Measurements from ENCODE around the gene CYP2W1.

Gene CYP2W1

DNA sequence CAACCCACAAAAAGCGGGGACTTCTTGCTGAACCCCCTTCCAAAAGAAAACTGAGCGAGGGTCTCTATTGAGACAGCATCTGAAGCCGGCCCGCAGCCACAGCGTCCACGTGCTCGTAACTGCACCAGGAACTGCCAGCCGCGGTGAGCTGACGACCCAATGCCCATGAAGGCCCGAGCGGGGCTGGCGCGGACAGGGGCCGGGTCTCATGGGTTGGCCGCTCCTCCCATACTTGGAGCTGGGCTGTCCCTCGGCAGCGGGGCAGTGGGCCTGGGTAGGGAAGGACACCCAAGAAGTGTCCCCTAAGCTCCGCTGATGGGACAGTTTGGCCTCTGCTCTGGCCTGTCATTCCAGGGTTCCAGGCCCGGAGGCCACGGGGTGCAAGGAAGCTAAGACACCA lies 22.3 kb downstream of the CYP2W1 start:
- H3K4me1 ChIP-seq (ENCODE audit: control insufficient read depth, insufficient read depth, low read length), result no peaks in the 10 kb centered on the region
- CTCF ChIA-PET, result interaction anchor here (0.6 to 1.9 kb wide), 4 partner anchors 12 to 171 kb away, joined by 3 to 11 read pairs (median 6); no protein-coding TSS in a partner anchor
- H3K9me3 ChIP-seq (ENCODE audit: control insufficient read depth, insufficient read depth, low read depth, low read length), result no peaks in the 10 kb centered on the region

DNA sequence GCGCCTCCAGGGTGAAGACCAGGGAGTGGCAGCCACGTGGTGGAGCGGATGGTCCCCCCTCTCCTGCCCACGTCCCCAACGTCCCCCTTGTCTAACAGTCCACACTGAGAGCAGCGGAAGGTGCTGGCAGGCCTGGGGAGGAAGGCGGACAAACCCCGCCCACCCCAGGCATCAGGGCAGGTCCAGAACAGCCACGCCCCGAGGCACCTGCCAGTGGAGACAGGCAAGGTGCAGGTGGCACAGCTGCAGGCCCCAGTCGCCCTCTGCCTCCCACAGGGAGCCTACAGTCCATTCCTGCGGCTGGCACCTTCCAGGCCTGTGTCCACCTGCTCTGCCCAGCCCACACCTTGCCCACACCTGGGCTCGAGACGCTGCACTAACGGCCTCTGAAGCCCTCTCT lies 24.9 kb downstream of the CYP2W1 start:
- Histone ChIP-seq H3K27ac (ENCODE audit: extremely low read depth, low read depth, low read length) (no peak overlapping the region), H3K9me3 (ENCODE audit: control insufficient read depth, insufficient read depth, low read depth, low read length) (no peaks in the 10 kb centered on the region), H3K4me3 (ENCODE audit: low read depth, low read length) (no peak overlapping the region), H3K4me1 (ENCODE audit: control insufficient read depth, insufficient read depth, low read length) (no peaks in the 10 kb centered on the region), H3K36me3 (ENCODE audit: control insufficient read depth in 2 of 2, insufficient read depth in 1 of 2, low read length in 2 of 2) (peaks cover 0 to 12% of the 10 kb centered on the region in 2 experiments; a peak in 1 of 3 replicates)
- TF ChIP-seq KLF1 (tag by site-specific recombination; IDR thresholded peaks at IDR 0.05) (peak; percentile 71; the same call in 1 of the 2 replicates), KLF9 (tag by site-specific recombination; IDR thresholded peaks at IDR 0.05; ENCODE audit: low read depth) (no peak)
- TF ChIP-seq, protein P1, sequence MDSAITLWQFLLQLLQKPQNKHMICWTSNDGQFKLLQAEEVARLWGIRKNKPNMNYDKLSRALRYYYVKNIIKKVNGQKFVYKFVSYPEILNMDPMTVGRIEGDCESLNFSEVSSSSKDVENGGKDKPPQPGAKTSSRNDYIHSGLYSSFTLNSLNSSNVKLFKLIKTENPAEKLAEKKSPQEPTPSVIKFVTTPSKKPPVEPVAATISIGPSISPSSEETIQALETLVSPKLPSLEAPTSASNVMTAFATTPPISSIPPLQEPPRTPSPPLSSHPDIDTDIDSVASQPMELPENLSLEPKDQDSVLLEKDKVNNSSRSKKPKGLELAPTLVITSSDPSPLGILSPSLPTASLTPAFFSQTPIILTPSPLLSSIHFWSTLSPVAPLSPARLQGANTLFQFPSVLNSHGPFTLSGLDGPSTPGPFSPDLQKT (IDR thresholded peaks at IDR 0.05; ENCODE audit: borderline replicate concordance, low read depth, low read length), result no peak
- CTCF ChIA-PET, result no interaction called here
- POLR2A ChIA-PET, result no interaction called here

More for the DNA sequence above, 22.3 kb downstream of the CYP2W1 start:
- POLR2A ChIA-PET, result no interaction called here
- Histone ChIP-seq H3K36me3 (ENCODE audit: control insufficient read depth in 2 of 2, insufficient read depth in 1 of 2, low read length in 2 of 2) (peaks cover 0 to 12% of the 10 kb centered on the region in 2 experiments; a peak in 1 of 3 replicates), H3K4me3 (ENCODE audit: low read depth, low read length) (no peak overlapping the region), H3K27ac (ENCODE audit: extremely low read depth, low read depth, low read length) (no peak overlapping the region)
- no peak for TF ChIP-seq ZNF843 (tag by site-specific recombination; IDR thresholded peaks at IDR 0.05)
- no peak for TF ChIP-seq ZNF266 (tag by site-specific recombination; IDR thresholded peaks at IDR 0.05; ENCODE audit: low read depth)
- no peak for TF ChIP-seq ZNF19 (tag by site-specific recombination; IDR thresholded peaks at IDR 0.05; ENCODE audit: low read depth)
- no peak for TF ChIP-seq ZNF514 (tag by site-specific recombination; IDR thresholded peaks at IDR 0.05)
- no peak for TF ChIP-seq BCL11B (tag by site-specific recombination; IDR thresholded peaks at IDR 0.05; ENCODE audit: low read depth)
- TF ChIP-seq, protein P2, sequence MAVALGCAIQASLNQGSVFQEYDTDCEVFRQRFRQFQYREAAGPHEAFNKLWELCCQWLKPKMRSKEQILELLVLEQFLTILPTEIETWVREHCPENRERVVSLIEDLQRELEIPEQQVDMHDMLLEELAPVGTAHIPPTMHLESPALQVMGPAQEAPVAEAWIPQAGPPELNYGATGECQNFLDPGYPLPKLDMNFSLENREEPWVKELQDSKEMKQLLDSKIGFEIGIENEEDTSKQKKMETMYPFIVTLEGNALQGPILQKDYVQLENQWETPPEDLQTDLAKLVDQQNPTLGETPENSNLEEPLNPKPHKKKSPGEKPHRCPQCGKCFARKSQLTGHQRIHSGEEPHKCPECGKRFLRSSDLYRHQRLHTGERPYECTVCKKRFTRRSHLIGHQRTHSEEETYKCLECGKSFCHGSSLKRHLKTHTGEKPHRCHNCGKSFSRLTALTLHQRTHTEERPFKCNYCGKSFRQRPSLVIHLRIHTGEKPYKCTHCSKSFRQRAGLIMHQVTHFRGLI (tag by site-specific recombination; IDR thresholded peaks at IDR 0.05), result no peak
- TF ChIP-seq ZNF837 (tag by site-specific recombination; IDR thresholded peaks at IDR 0.05), result no peak
- TF ChIP-seq ZNF175 (tag by site-specific recombination; IDR thresholded peaks at IDR 0.05), result no peak

DNA sequence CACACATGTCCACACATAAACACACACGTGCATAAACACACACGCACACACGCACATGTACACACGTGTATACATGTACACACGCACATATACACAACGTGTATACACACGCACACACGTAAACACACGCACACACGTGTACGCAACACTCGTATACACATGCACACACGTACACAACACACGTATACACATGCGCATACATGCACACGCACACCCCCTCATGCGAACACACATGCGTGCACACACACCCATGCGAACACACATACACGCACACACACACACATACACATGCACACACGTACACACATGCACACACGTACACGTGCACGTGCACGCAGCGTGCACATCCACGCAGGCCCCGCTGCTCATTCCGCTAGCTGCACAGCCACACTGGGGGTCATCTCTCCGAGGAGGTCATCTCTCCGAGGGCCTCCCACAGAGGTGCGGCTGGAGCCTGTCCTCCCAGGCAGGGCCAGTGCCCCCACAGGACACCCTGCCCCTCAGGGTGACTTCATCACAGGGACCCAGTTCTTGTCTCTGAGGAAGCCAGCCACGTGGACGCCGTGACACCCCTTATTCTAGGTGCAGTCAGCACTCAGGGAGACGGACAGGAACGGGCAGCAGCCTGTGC lies 25.9 kb downstream of the CYP2W1 start:
- TF ChIP-seq ZNF777 (tag by site-specific recombination; IDR thresholded peaks at IDR 0.05; ENCODE audit: borderline replicate concordance) (no peak), GLIS1 (tag by site-specific recombination; IDR thresholded peaks at IDR 0.05) (peak; percentile 73), ZNF274 (IDR thresholded peaks at IDR 0.05; ENCODE audit: low read length) (no peak), ZNF274 (tag by site-specific recombination; IDR thresholded peaks at IDR 0.05; ENCODE audit: borderline replicate concordance) (no peak), EGR2 (tag by site-specific recombination; IDR thresholded peaks at IDR 0.05; ENCODE audit: low read depth) (no peak), ZNF19 (tag by site-specific recombination; IDR thresholded peaks at IDR 0.05; ENCODE audit: low read depth) (no peak), GLIS2 (tag by site-specific recombination; IDR thresholded peaks at IDR 0.05) (0 out of 2 replicates have a peak, but pooled peaks have one; percentile 30), ZNF600 (tag by site-specific recombination; IDR thresholded peaks at IDR 0.05) (no peak), KLF9 (tag by site-specific recombination; IDR thresholded peaks at IDR 0.05; ENCODE audit: low read depth) (no peak)
- TF ChIP-seq, protein P3, sequence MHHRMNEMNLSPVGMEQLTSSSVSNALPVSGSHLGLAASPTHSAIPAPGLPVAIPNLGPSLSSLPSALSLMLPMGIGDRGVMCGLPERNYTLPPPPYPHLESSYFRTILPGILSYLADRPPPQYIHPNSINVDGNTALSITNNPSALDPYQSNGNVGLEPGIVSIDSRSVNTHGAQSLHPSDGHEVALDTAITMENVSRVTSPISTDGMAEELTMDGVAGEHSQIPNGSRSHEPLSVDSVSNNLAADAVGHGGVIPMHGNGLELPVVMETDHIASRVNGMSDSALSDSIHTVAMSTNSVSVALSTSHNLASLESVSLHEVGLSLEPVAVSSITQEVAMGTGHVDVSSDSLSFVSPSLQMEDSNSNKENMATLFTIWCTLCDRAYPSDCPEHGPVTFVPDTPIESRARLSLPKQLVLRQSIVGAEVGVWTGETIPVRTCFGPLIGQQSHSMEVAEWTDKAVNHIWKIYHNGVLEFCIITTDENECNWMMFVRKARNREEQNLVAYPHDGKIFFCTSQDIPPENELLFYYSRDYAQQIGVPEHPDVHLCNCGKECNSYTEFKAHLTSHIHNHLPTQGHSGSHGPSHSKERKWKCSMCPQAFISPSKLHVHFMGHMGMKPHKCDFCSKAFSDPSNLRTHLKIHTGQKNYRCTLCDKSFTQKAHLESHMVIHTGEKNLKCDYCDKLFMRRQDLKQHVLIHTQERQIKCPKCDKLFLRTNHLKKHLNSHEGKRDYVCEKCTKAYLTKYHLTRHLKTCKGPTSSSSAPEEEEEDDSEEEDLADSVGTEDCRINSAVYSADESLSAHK (tag by site-specific recombination; IDR thresholded peaks at IDR 0.05), result no peak
- TF ChIP-seq, protein P4, sequence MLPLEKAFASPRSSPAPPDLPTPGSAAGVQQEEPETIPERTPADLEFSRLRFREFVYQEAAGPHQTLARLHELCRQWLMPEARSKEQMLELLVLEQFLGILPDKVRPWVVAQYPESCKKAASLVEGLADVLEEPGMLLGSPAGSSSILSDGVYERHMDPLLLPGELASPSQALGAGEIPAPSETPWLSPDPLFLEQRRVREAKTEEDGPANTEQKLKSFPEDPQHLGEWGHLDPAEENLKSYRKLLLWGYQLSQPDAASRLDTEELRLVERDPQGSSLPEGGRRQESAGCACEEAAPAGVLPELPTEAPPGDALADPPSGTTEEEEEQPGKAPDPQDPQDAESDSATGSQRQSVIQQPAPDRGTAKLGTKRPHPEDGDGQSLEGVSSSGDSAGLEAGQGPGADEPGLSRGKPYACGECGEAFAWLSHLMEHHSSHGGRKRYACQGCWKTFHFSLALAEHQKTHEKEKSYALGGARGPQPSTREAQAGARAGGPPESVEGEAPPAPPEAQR (tag by site-specific recombination; IDR thresholded peaks at IDR 0.05), result no peak
- TF ChIP-seq, protein P5, sequence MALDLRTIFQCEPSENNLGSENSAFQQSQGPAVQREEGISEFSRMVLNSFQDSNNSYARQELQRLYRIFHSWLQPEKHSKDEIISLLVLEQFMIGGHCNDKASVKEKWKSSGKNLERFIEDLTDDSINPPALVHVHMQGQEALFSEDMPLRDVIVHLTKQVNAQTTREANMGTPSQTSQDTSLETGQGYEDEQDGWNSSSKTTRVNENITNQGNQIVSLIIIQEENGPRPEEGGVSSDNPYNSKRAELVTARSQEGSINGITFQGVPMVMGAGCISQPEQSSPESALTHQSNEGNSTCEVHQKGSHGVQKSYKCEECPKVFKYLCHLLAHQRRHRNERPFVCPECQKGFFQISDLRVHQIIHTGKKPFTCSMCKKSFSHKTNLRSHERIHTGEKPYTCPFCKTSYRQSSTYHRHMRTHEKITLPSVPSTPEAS (tag by site-specific recombination; IDR thresholded peaks at IDR 0.05), result peak; percentile 51; the same call in 1 of the 2 replicates
- peaks cover 0 to 12% of the 10 kb centered on the region in 2 experiments; a peak in 1 of 3 replicates for H3K36me3 ChIP-seq (ENCODE audit: control insufficient read depth in 2 of 2, insufficient read depth in 1 of 2, low read length in 2 of 2)
- ChIA-PET CTCF (interaction anchor here (0.6 kb wide), 1 partner anchor 16 kb away, joined by 3 read pairs; no protein-coding TSS in a partner anchor), POLR2A (no interaction called here)
- no peak overlapping the region for H3K27ac ChIP-seq (ENCODE audit: extremely low read depth, low read depth, low read length)
- no peaks in the 10 kb centered on the region for H3K4me1 ChIP-seq (ENCODE audit: control insufficient read depth, insufficient read depth, low read length)
- H3K9me3 ChIP-seq (ENCODE audit: control insufficient read depth, insufficient read depth, low read depth, low read length), result no peaks in the 10 kb centered on the region
- no peak overlapping the region for H3K4me3 ChIP-seq (ENCODE audit: low read depth, low read length)

Measured in HEK293 (cell line).